ENCODE results near the gene SLC38A11. TPM values are rescaled to one million over a fixed set of nuclear protein-coding genes. Genes with fewer than 3 reads are reported as not detected.

SLC38A11 gene
- total RNA-seq, 1 experiment from 2014 or later: not detected

GRCh38 chr2:164850235-164850634 lies 105.1 kb downstream of the SLC38A11 start (continued):
- no peak for TF ChIP-seq ZBTB33 (IDR thresholded peaks at IDR 0.05; ENCODE audit: extremely low read depth, insufficient replicate concordance, low read length)
- no peak for TF ChIP-seq EZH2 (IDR thresholded peaks at IDR 0.05)
- TF ChIP-seq SIN3A (IDR thresholded peaks at IDR 0.05; ENCODE audit: low read depth): no peak
- no peak for TF ChIP-seq EZH2phosphoT487 (IDR thresholded peaks at IDR 0.05; ENCODE audit: borderline replicate concordance)
- TF ChIP-seq SP1 (IDR thresholded peaks at IDR 0.05; ENCODE audit: low read depth): no peak
- no peak for TF ChIP-seq RAD21 (IDR thresholded peaks at IDR 0.05; ENCODE audit: low read depth)
- TF ChIP-seq ATF3 (IDR thresholded peaks at IDR 0.05): no peak
- TF ChIP-seq POLR2AphosphoS5 (IDR thresholded peaks at IDR 0.05; ENCODE audit: low read depth, low read length): no peak
- no peak for TF ChIP-seq SRF (IDR thresholded peaks at IDR 0.05; ENCODE audit: low read depth)

GRCh38 chr2:164849506-164849905 lies 105.8 kb downstream of the SLC38A11 start:
- no peak for DNase-seq (ENCODE audit: low read depth, low spot score)
- TF ChIP-seq EZH2 (IDR thresholded peaks at IDR 0.05): no peak
- no peak for TF ChIP-seq REST (IDR thresholded peaks at IDR 0.05; ENCODE audit: low read depth)
- no peak for TF ChIP-seq RAD21 (IDR thresholded peaks at IDR 0.05; ENCODE audit: low read depth)
- TF ChIP-seq ZNF274 (IDR thresholded peaks at IDR 0.05; ENCODE audit: low read depth, low read length): no peak
- no peak for TF ChIP-seq SIN3A (IDR thresholded peaks at IDR 0.05; ENCODE audit: low read depth)
- no peak for TF ChIP-seq POLR2AphosphoS5 (IDR thresholded peaks at IDR 0.05; ENCODE audit: low read depth, low read length)
- no peak for TF ChIP-seq CEBPB (IDR thresholded peaks at IDR 0.05; ENCODE audit: low read depth)
- no peak for TF ChIP-seq FOSL1 (IDR thresholded peaks at IDR 0.05; ENCODE audit: low read depth)
- no peak for TF ChIP-seq MAX (IDR thresholded peaks at IDR 0.05)
- no peak for TF ChIP-seq SRF (IDR thresholded peaks at IDR 0.05; ENCODE audit: low read depth)
- Histone ChIP-seq H4K20me1 (ENCODE audit: insufficient read depth) (no peaks in the 10 kb centered on the region), H3K9ac (ENCODE audit: low read length) (no peak overlapping the region), H3K4me2 (ENCODE audit: low read length) (no peak overlapping the region), H3K4me1 (ENCODE audit: control insufficient read depth in 1 of 2, insufficient read depth in 2 of 2, low read length in 2 of 2) (no peaks in the 10 kb centered on the region), H3K36me3 (ENCODE audit: control insufficient read depth in 1 of 2, insufficient read depth in 2 of 2, low read length in 2 of 2) (no peaks in the 10 kb centered on the region), H3K9me2 (ENCODE audit: insufficient read depth) (no peaks in the 10 kb centered on the region), H3K27ac (ENCODE audit: low read depth, low read length) (no peak overlapping the region), H3K27me3 (ENCODE audit: insufficient read depth, low read length) (no peaks in the 10 kb centered on the region), H2AFZ (ENCODE audit: low read depth, low read length, poor library complexity, severe bottlenecking) (no peak overlapping the region), H3K9me3 (ENCODE audit: control insufficient read depth in 1 of 2, insufficient read depth in 1 of 2, low read depth in 1 of 2, low read length in 2 of 2) (no peaks in the 10 kb centered on the region), H3K79me2 (ENCODE audit: insufficient read depth, low read length) (no peaks in the 10 kb centered on the region), H3K4me3 (replicated peaks in 1 of 2; ENCODE audit: low read depth in 1 of 2, low read length in 2 of 2) (no peak overlapping the region)
- no peak for ATAC-seq
- ChIA-PET CTCF (no interaction called here), RAD21 (ENCODE audit: low non-redundant PET in 1 of 2, low total read pairs in 2 of 2, uncharacterized antibody in 2 of 2, unreplicated experiment in 2 of 2) (no interaction called here), POLR2A (no interaction called here)
- no TSS peak for BruUV-seq (replicated peaks)
- intact Hi-C loops (cut with micrococcal nuclease): no loop called here

Data from HCT116 (cell line).